GM23248 (cell line): ENCODE data around the gene MRPL9. TPM values are rescaled to one million over a fixed set of nuclear protein-coding genes. Genes with fewer than 3 reads are reported as not detected.
"Not testable (repeated sequence)": the region's sequence is repeated elsewhere in the genome, so short reads cannot be mapped to it uniquely, and the experiment has no call there.

ENCODE experiments used
- DNase-seq: peaks from one replicate; pipeline ENCODE4 v3.0.0-alpha.2; 2015
- H2AFZ ChIP-seq: fragments of 200-600 bp; sonication (generic); 2 replicates; pipeline ENCODE4 v1.6.1; 2016; ENCODE audit warnings: antibody characterized with exemption
- H3F3A ChIP-seq: fragments of 200-600 bp; sonication (generic); 2 replicates; pipeline ENCODE4 v1.6.1; 2016; ENCODE audit warnings: mild to moderate bottlenecking, antibody characterized with exemption, mixed run types; ENCODE audit not compliant: insufficient read depth
- H3K27ac ChIP-seq: fragments of 200-600 bp; sonication (generic); 2 replicates; pipeline ENCODE4 v1.5.1; 2016; ENCODE audit warnings: mild to moderate bottlenecking
- H3K27me3 ChIP-seq: fragments of 200-600 bp; sonication (generic); replicated peaks from 2 replicates; pipeline ENCODE4 v1.6.1; 2016; ENCODE audit warnings: mild to moderate bottlenecking; ENCODE audit not compliant: insufficient read depth
- H3K36me3 ChIP-seq: fragments of 200-600 bp; sonication (generic); 2 replicates; pipeline ENCODE4 v1.6.1; 2016; ENCODE audit warnings: low read depth, mild to moderate bottlenecking
- H3K4me1 ChIP-seq: fragments of 200-600 bp; sonication (generic); 2 replicates; pipeline ENCODE4 v1.6.1; 2016; ENCODE audit warnings: mild to moderate bottlenecking; ENCODE audit not compliant: insufficient read depth
- H3K4me2 ChIP-seq: fragments of 200-600 bp; sonication (generic); one replicate; pipeline ENCODE4 v1.6.1; 2016; ENCODE audit warnings: mild to moderate bottlenecking; ENCODE audit not compliant: unreplicated experiment
- H3K4me3 ChIP-seq: fragments of 200-600 bp; sonication (generic); 2 replicates; pipeline ENCODE4 v1.5.1; 2016; ENCODE audit warnings: mild to moderate bottlenecking
- H3K79me2 ChIP-seq: fragments of 200-600 bp; sonication (generic); 2 replicates; pipeline ENCODE4 v1.6.1; 2016; ENCODE audit warnings: mild to moderate bottlenecking; ENCODE audit not compliant: insufficient read depth
- H3K9ac ChIP-seq: fragments of 200-600 bp; sonication (generic); 2 replicates; pipeline ENCODE4 v1.6.1; 2016; ENCODE audit warnings: mild to moderate bottlenecking
- H3K9me2 ChIP-seq: fragments of 200-600 bp; sonication (generic); 2 replicates; pipeline ENCODE4 v1.6.1; 2016; ENCODE audit warnings: mixed run types, mild to moderate bottlenecking, moderate library complexity; ENCODE audit not compliant: insufficient read depth
- H3K9me3 ChIP-seq: fragments of 200-600 bp; sonication (generic); one replicate; pipeline ENCODE4 v1.6.1; 2017; ENCODE audit warnings: low read depth
- H4K20me1 ChIP-seq: fragments of 200-600 bp; sonication (generic); 2 replicates; pipeline ENCODE4 v1.6.0; 2016; ENCODE audit not compliant: insufficient read depth
- EZH2 ChIP-seq: fragments of 200-600 bp; sonication (generic); IDR thresholded peaks from 2 replicates; pipeline ENCODE4 v1.6.1; 2018; ENCODE audit warnings: antibody characterized with exemption, mild to moderate bottlenecking; ENCODE audit not compliant: insufficient read depth, poor library complexity, severe bottlenecking
- EZH2phosphoT487 ChIP-seq: fragments of 200-600 bp; sonication (generic); IDR thresholded peaks from 2 replicates; pipeline ENCODE4 v1.6.1; 2018; ENCODE audit warnings: antibody characterized with exemption, moderate library complexity, mild to moderate bottlenecking, low read depth; ENCODE audit not compliant: insufficient read depth
- whole genome bisulfite sequencing, 2 experiments: methylation state at CpG; one replicate each; pipeline ENCODE4 v1.1.6; 2015 to 2017; ENCODE audit warnings: low lambda C conversion rate in 2 of 2, low coverage in 1 of 2; ENCODE audit errors: missing lambda C conversion rate in 2 of 2; 5-methylcytosine and 5-hydroxymethylcytosine counted together
- in situ Hi-C: fragments of 300-500 bp; cut with MboI; formaldehyde crosslinking; loops from 2 replicates; pipeline ENCODE4 v1.15.0; 2020
- polyA plus RNA-seq: library from polyadenylated mRNA; unstranded; fragments of >200 nt; fragmentation: Nextera tagmentation; extraction: Ambion mirVana; gene quantifications from 2 replicates; pipeline ENCODE4 v1.2.1, GENCODE V29; 2016
- total RNA-seq: library from RNA; depleted of rRNA; stranded (reverse); fragments of >200 nt; shearing (Covaris generic); gene quantifications from 2 replicates; pipeline ENCODE4 v1.2.3, GENCODE V29; 2014

Gene MRPL9
- total and polyA plus RNA-seq, 2 experiments from 2014 or later, result 62.1 to 74.9 TPM

- in situ Hi-C loops, result no loop called here
- no peak overlapping the region for H3K4me2 ChIP-seq
- no peaks in the 10 kb centered on the region for H3K79me2 ChIP-seq
- H3K9ac ChIP-seq, result no peak overlapping the region
- H3K27me3 ChIP-seq, result peaks cover 36% of the 10 kb centered on the region
- H4K20me1 ChIP-seq, result no peaks in the 10 kb centered on the region
- no peaks in the 10 kb centered on the region for H3F3A ChIP-seq
- H3K4me3 ChIP-seq, result no peak overlapping the region
- H3K4me1 ChIP-seq, result no peaks in the 10 kb centered on the region
- H3K36me3 ChIP-seq, result no peaks in the 10 kb centered on the region
- H3K27ac ChIP-seq, result no peak overlapping the region
- WGBS, 2 experiments, result 59 to 70% methylated on average over 4 of the region's 4 CpGs
- no peak for DNase-seq
- no peak overlapping the region for H2AFZ ChIP-seq
- TF ChIP-seq EZH2 (no peak), EZH2phosphoT487 (no peak)
- no peaks in the 10 kb centered on the region for H3K9me3 ChIP-seq
- H3K9me2 ChIP-seq, result no peaks in the 10 kb centered on the region
Observed at GRCh38 chr1:151741516-151741915, 21.8 kb downstream of the MRPL9 start.

GRCh38 chr1:151739590-151740355 is 23.5 kb downstream of the MRPL9 start:
- Histone ChIP-seq H2AFZ (no peak overlapping the region), H3F3A (no peaks in the 10 kb centered on the region), H3K79me2 (no peaks in the 10 kb centered on the region), H3K4me1 (no peaks in the 10 kb centered on the region), H3K27ac (no peak overlapping the region), H3K4me3 (no peak overlapping the region), H3K9ac (no peak overlapping the region), H4K20me1 (no peaks in the 10 kb centered on the region), H3K36me3 (no peaks in the 10 kb centered on the region), H3K4me2 (no peak overlapping the region), H3K9me2 (no peaks in the 10 kb centered on the region), H3K27me3 (peaks cover 25% of the 10 kb centered on the region), H3K9me3 (no peaks in the 10 kb centered on the region)
- in situ Hi-C loops, result loop anchor here (10.0 kb wide), 1 partner anchor 285 kb away; the partner anchor contains the start of gene POGZ
- TF ChIP-seq EZH2 (no peak), EZH2phosphoT487 (no peak)
- DNase-seq, result no peak
- WGBS, 2 experiments, result 51 to 61% methylated on average over 3 of the region's 3 CpGs

GRCh38 chr1:151737479-151737878 is 25.8 kb downstream of the MRPL9 start:
- no peaks in the 10 kb centered on the region for H3K79me2 ChIP-seq
- in situ Hi-C loops, result loop anchor here (10.0 kb wide), 1 partner anchor 283 kb away; the partner anchor contains the start of gene POGZ

GRCh38 chr1:151737026-151737425 is 26.3 kb downstream of the MRPL9 start:
- H3K36me3 ChIP-seq, result no peaks in the 10 kb centered on the region
- in situ Hi-C loops, result loop anchor here (10.0 kb wide), 1 partner anchor 282 kb away; the partner anchor contains the start of gene POGZ
- H3K9me3 ChIP-seq, result no peaks in the 10 kb centered on the region
- H4K20me1 ChIP-seq, result no peaks in the 10 kb centered on the region
- no peak overlapping the region for H2AFZ ChIP-seq
- H3K9ac ChIP-seq, result no peak overlapping the region
- H3F3A ChIP-seq, result no peaks in the 10 kb centered on the region
- H3K4me3 ChIP-seq, result no peak overlapping the region
- H3K27ac ChIP-seq, result no peak overlapping the region
- no peaks in the 10 kb centered on the region for H3K9me2 ChIP-seq
- H3K79me2 ChIP-seq, result no peaks in the 10 kb centered on the region
- WGBS, 2 experiments, result 54 to 58% methylated on average over 2 of the region's 2 CpGs
- no peaks in the 10 kb centered on the region for H3K4me1 ChIP-seq
- H3K4me2 ChIP-seq, result no peak overlapping the region
- DNase-seq, result no peak
- TF ChIP-seq EZH2, result no peak
- TF ChIP-seq EZH2phosphoT487, result no peak
- 0 out of 2 replicates have a peak, but pooled peaks cover 6% of the 10 kb centered on the region for H3K27me3 ChIP-seq

More at GRCh38 chr1:151737479-151737878, 25.8 kb downstream of the MRPL9 start:
- Histone ChIP-seq H3K4me1 (no peaks in the 10 kb centered on the region), H3K9me3 (no peaks in the 10 kb centered on the region), H3F3A (no peaks in the 10 kb centered on the region), H3K4me2 (no peak overlapping the region), H3K4me3 (no peak overlapping the region), H3K9me2 (no peaks in the 10 kb centered on the region), H2AFZ (no peak overlapping the region), H3K36me3 (no peaks in the 10 kb centered on the region), H4K20me1 (no peaks in the 10 kb centered on the region), H3K9ac (no peak overlapping the region), H3K27ac (no peak overlapping the region), H3K27me3 (0 out of 2 replicates have a peak, but pooled peaks cover 8% of the 10 kb centered on the region)
- no peak for DNase-seq
- TF ChIP-seq EZH2phosphoT487 (no peak), EZH2 (no peak)

- not testable (repeated sequence) for H3K27ac ChIP-seq, H3K9ac ChIP-seq, H3K4me1 ChIP-seq, H3F3A ChIP-seq, H3K9me2 ChIP-seq, H3K9me3 ChIP-seq, H3K27me3 ChIP-seq, H2AFZ ChIP-seq, DNase-seq, H3K79me2 ChIP-seq, H3K36me3 ChIP-seq, H4K20me1 ChIP-seq, H3K4me2 ChIP-seq, H3K4me3 ChIP-seq
- WGBS, 2 experiments, result 81 to 82% methylated on average over 9 of the region's 9 CpGs
- in situ Hi-C loops, result loop anchor here (10.0 kb wide), 1 partner anchor 279 kb away; the partner anchor contains the start of gene POGZ
Observed at GRCh38 chr1:151733995-151734394, 29.3 kb downstream of the MRPL9 start.
